ENCODE results near the gene APBA2. TPM values are rescaled to one million over a fixed set of nuclear protein-coding genes. Genes with fewer than 3 reads are reported as not detected.

APBA2 gene
- total and polyA plus RNA-seq, 10 of the 15 experiments (the other 5 are each of a cell fraction or from before 2014, with no cell fraction given): 0.06 to 0.26 (median 0.07) TPM; not detected in 7

DNA sequence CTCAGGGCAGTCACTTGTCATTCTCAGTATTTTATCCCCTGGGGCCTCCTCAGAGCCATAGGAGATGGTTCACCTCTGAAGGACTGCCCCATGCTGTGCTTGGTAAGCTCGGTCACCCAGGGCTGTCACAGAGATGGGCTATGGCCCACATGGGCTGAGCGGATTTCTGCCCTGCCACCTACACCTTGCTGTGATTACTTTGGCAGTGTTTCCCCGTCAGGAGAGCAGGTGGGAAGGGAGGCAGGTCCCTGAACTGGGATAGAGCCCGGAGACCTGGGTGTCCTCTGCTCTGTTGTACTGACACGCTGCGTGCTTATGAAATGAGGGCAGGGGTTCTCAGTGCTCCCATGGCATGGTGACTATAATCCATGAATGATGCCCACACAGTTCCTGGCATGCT is 48.9 kb downstream of the APBA2 start:
- H3K27ac ChIP-seq (ENCODE audit: control insufficient read depth, insufficient read depth): no peak overlapping the region
- no peak overlapping the region for H3K4me2 ChIP-seq (ENCODE audit: control insufficient read depth, insufficient read depth)
- DNase-seq (ENCODE audit: low read depth, low spot score): no peak

More for the DNA sequence above, 48.9 kb downstream of the APBA2 start:
- Histone ChIP-seq H3K9ac (ENCODE audit: control insufficient read depth, insufficient read depth, low read length) (no peak overlapping the region), H3K79me2 (ENCODE audit: control insufficient read depth, insufficient read depth, low read length) (no peaks in the 10 kb centered on the region), H3K4me3 (no peak overlapping the region), H4K20me1 (ENCODE audit: control insufficient read depth, insufficient read depth) (no peaks in the 10 kb centered on the region), H3K9me3 (replicated peaks; ENCODE audit: control insufficient read depth, insufficient read depth, low read length) (no peaks in the 10 kb centered on the region), H3K27me3 (replicated peaks in 1 of 2; ENCODE audit: control insufficient read depth in 2 of 2, insufficient read depth in 2 of 2, low read length in 1 of 2) (peaks cover 0 to 2% of the 10 kb centered on the region in 2 experiments; a peak in 1 of 4 replicates), H2AFZ (ENCODE audit: control insufficient read depth, low read depth, low read length) (no peak overlapping the region), H3K36me3 (ENCODE audit: control insufficient read depth in 2 of 2, insufficient read depth in 2 of 2, low read length in 1 of 2) (no peaks in the 10 kb centered on the region), H3K4me1 (ENCODE audit: control insufficient read depth, insufficient read depth, low read length) (no peaks in the 10 kb centered on the region)
- FAIRE-seq (no peak), ATAC-seq (no peak)
- intact Hi-C loops (cut with micrococcal nuclease; ENCODE audit: unreplicated experiment) (loop anchor here (2.0 kb wide), 1 partner anchor 40 kb away; no protein-coding TSS in a partner anchor), in situ Hi-C loops (cut with MboI) (no loop called here)
- TF ChIP-seq, protein P1, sequence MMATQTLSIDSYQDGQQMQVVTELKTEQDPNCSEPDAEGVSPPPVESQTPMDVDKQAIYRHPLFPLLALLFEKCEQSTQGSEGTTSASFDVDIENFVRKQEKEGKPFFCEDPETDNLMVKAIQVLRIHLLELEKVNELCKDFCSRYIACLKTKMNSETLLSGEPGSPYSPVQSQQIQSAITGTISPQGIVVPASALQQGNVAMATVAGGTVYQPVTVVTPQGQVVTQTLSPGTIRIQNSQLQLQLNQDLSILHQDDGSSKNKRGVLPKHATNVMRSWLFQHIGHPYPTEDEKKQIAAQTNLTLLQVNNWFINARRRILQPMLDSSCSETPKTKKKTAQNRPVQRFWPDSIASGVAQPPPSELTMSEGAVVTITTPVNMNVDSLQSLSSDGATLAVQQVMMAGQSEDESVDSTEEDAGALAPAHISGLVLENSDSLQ (IDR thresholded peaks at IDR 0.05): no peak
- TF ChIP-seq KLF5 (IDR thresholded peaks at IDR 0.05; ENCODE audit: partially characterized antibody) (no peak), MTA2 (IDR thresholded peaks at IDR 0.05; ENCODE audit: low read depth) (no peak), MYB (IDR thresholded peaks at IDR 0.05; ENCODE audit: borderline replicate concordance, low read depth, low read length) (no peak), JUNB (IDR thresholded peaks at IDR 0.05) (no peak)
- TF ChIP-seq, protein P2, sequence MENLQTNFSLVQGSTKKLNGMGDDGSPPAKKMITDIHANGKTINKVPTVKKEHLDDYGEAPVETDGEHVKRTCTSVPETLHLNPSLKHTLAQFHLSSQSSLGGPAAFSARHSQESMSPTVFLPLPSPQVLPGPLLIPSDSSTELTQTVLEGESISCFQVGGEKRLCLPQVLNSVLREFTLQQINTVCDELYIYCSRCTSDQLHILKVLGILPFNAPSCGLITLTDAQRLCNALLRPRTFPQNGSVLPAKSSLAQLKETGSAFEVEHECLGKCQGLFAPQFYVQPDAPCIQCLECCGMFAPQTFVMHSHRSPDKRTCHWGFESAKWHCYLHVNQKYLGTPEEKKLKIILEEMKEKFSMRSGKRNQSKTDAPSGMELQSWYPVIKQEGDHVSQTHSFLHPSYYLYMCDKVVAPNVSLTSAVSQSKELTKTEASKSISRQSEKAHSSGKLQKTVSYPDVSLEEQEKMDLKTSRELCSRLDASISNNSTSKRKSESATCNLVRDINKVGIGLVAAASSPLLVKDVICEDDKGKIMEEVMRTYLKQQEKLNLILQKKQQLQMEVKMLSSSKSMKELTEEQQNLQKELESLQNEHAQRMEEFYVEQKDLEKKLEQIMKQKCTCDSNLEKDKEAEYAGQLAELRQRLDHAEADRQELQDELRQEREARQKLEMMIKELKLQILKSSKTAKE (IDR thresholded peaks at IDR 0.05; ENCODE audit: low read depth, poor library complexity, severe bottlenecking): no peak
- CTCF ChIA-PET: interaction anchor here (1.4 kb wide), 1 partner anchor 28 kb away, joined by 3 read pairs; no protein-coding TSS in a partner anchor
- POLR2A ChIA-PET: no interaction called here
- SMC1A ChIA-PET (ENCODE audit: uncharacterized antibody, unreplicated experiment): interaction anchor here (0.6 to 1.0 kb wide), 3 partner anchors 21 to 168 kb away, joined by 3 read pairs; no protein-coding TSS in a partner anchor
- BruUV-seq (replicated peaks): no TSS peak
- RAD21 ChIA-PET (ENCODE audit: unreplicated experiment): no interaction called here
- 46% methylated on average over 6 of the region's 6 CpGs for WGBS (ENCODE audit: insufficient coverage, insufficient replicate concordance, low lambda C conversion rate, missing lambda C conversion rate)
